H1 (cell line): ENCODE data around the gene HACL1. TPM values are rescaled to one million over a fixed set of nuclear protein-coding genes. Genes with fewer than 3 reads are reported as not detected.

Source experiments
- CTCF ChIA-PET: fragments of 300-600 bp; sonication (Branson Sonifier 250); formaldehyde crosslinking; loops from one replicate; lab custom pipeline; 2021; ENCODE audit not compliant: partially characterized antibody; lab: Charles Lee
- POLR2A ChIA-PET: fragments of 300-600 bp; sonication (Branson Sonifier 250); formaldehyde crosslinking; loops from one replicate; lab custom pipeline; 2021; ENCODE audit warnings: inconsistent platforms; ENCODE audit not compliant: partially characterized antibody; lab: Charles Lee
- DNase-seq, 2 experiments: peaks; one replicate each; pipeline versions ENCODE4 v3.0.0 to v3.0.0-alpha.2; 2010 to 2022; ENCODE audit warnings: low spot score in 2 of 2, low read depth in 1 of 2, mixed read lengths in 1 of 2
- FAIRE-seq: peaks from 2 replicates; lab custom pipeline; 2011; peaks lifted over from hg19 to GRCh38; lab: Jason Lieb, UNC
- H2AFZ ChIP-seq: 2 replicates; pipeline ENCODE4 v1.8.1; 2012; ENCODE audit warnings: low read length, inconsistent platforms
- H2AK5ac ChIP-seq: 2 replicates; pipeline ENCODE4 v1.6.1; 2013; ENCODE audit warnings: low read depth, low read length
- H2BK120ac ChIP-seq: replicated peaks from 2 replicates; pipeline ENCODE3; 2013; ENCODE audit warnings: low read depth, low read length, inconsistent platforms
- H2BK12ac ChIP-seq: 2 replicates; pipeline ENCODE4 v1.6.1; 2013; ENCODE audit warnings: low read depth, low read length
- H2BK15ac ChIP-seq: 2 replicates; pipeline ENCODE4 v1.6.1; 2013; ENCODE audit warnings: low read length
- H2BK20ac ChIP-seq: 2 replicates; pipeline ENCODE4 v1.6.1; 2013; ENCODE audit warnings: low read length
- H2BK5ac ChIP-seq: 2 replicates; pipeline ENCODE4 v1.6.1; 2013; ENCODE audit warnings: low read depth, low read length
- H3K14ac ChIP-seq: 2 replicates; pipeline ENCODE4 v1.6.1; 2013; ENCODE audit warnings: inconsistent platforms; ENCODE audit not compliant: insufficient read length
- H3K18ac ChIP-seq: 2 replicates; pipeline ENCODE4 v1.6.1; 2013; ENCODE audit warnings: low read length; ENCODE audit errors: extremely low read depth
- H3K23ac ChIP-seq: 2 replicates; pipeline ENCODE4 v1.6.1; 2013; ENCODE audit warnings: inconsistent platforms; ENCODE audit not compliant: insufficient read length
- H3K23me2 ChIP-seq: 2 replicates; pipeline ENCODE4 v1.6.1; 2013; ENCODE audit warnings: low read depth, low read length
- H3K27ac ChIP-seq: 2 replicates; pipeline ENCODE4 v1.6.1; 2011; ENCODE audit warnings: low read depth, low read length, inconsistent platforms
- H3K27me3 ChIP-seq, 4 experiments: replicated peaks in 1 of 4; 1 replicate in 1 of 4; 2 replicates in 3 of 4; pipeline versions ENCODE4 v1.6.1 to v1.8.1; 2011 to 2013; ENCODE audit warnings: low read length in 3 of 4, mild to moderate bottlenecking in 3 of 4, inconsistent platforms in 2 of 4, mixed read lengths in 2 of 4, moderate library complexity in 1 of 4; ENCODE audit not compliant: control insufficient read depth in 3 of 4, insufficient read depth in 3 of 4; ENCODE audit errors: extremely low read depth in 1 of 4
- H3K36me3 ChIP-seq, 4 experiments: 2 replicates each; pipeline versions ENCODE4 v1.6.1 to v1.8.1; 2011 to 2013; ENCODE audit warnings: mild to moderate bottlenecking in 4 of 4, low read length in 3 of 4, moderate library complexity in 2 of 4, control low read depth in 1 of 4, inconsistent platforms in 1 of 4; ENCODE audit not compliant: insufficient read depth in 4 of 4, control insufficient read depth in 2 of 4
- H3K4ac ChIP-seq: replicated peaks from 2 replicates; pipeline ENCODE3; 2013; ENCODE audit warnings: low read length, low read depth, mixed read lengths, inconsistent platforms; ENCODE audit not compliant: insufficient read length
- H3K4me1 ChIP-seq, 4 experiments: replicated peaks in 1 of 4; 1 replicate in 1 of 4; 2 replicates in 3 of 4; pipeline versions ENCODE4 v1.6.1 to v1.8.1; 2011 to 2013; ENCODE audit warnings: low read length in 3 of 4, inconsistent platforms in 2 of 4, mixed read lengths in 1 of 4; ENCODE audit not compliant: insufficient read depth in 4 of 4, control insufficient read depth in 3 of 4
- H3K4me2 ChIP-seq, 2 experiments: 2 replicates each; pipeline versions ENCODE4 v1.6.1 to v1.8.1; 2011 to 2013; ENCODE audit warnings: low read depth in 2 of 2, low read length in 2 of 2, control low read depth in 1 of 2, inconsistent platforms in 1 of 2, mild to moderate bottlenecking in 1 of 2; ENCODE audit not compliant: insufficient read depth in 1 of 2
- H3K4me3 ChIP-seq, 4 experiments: fragments of 200-600, 300-600 bp in 1 of 4; sonication (generic), shearing (Covaris generic), sonication (Bioruptor Twin) in 1 of 4; 2 replicates each; pipeline versions ENCODE4 v1.5.1 to v1.8.1; 2011 to 2016; ENCODE audit warnings: low read length in 4 of 4, low read depth in 3 of 4, control low read depth in 2 of 4, inconsistent platforms in 2 of 4, mild to moderate bottlenecking in 2 of 4, mixed read lengths in 1 of 4, moderate library complexity in 1 of 4; ENCODE audit not compliant: insufficient read depth in 2 of 4; ENCODE audit errors: extremely low read depth in 1 of 4
- H3K56ac ChIP-seq: replicated peaks from 2 replicates; pipeline ENCODE3; 2013; ENCODE audit warnings: low read depth, mild to moderate bottlenecking, mixed read lengths, low read length, inconsistent platforms; ENCODE audit not compliant: insufficient read length
- H3K79me1 ChIP-seq: 2 replicates; pipeline ENCODE4 v1.6.1; 2013; ENCODE audit warnings: low read depth, low read length, control low read depth
- H3K79me2 ChIP-seq, 2 experiments: 2 replicates each; pipeline versions ENCODE4 v1.6.1 to v1.8.1; 2012 to 2013; ENCODE audit warnings: low read length in 2 of 2, mild to moderate bottlenecking in 2 of 2, inconsistent platforms in 1 of 2; ENCODE audit not compliant: insufficient read depth in 2 of 2, control insufficient read depth in 1 of 2
- H3K9ac ChIP-seq, 4 experiments: replicated peaks in 1 of 4; 1 replicate in 1 of 4; 2 replicates in 3 of 4; pipeline versions ENCODE4 v1.6.1 to v1.8.1; 2011 to 2013; ENCODE audit warnings: low read depth in 3 of 4, low read length in 3 of 4, control low read depth in 2 of 4, mild to moderate bottlenecking in 2 of 4, moderate library complexity in 2 of 4, inconsistent platforms in 1 of 4; ENCODE audit errors: extremely low read depth in 1 of 4
- H3K9me3 ChIP-seq, 2 experiments: 2 replicates each; pipeline versions ENCODE4 v1.6.1 to v1.8.1; 2012 to 2013; ENCODE audit warnings: mild to moderate bottlenecking in 2 of 2, moderate library complexity in 2 of 2, control low read depth in 1 of 2, inconsistent platforms in 1 of 2, low read depth in 1 of 2, low read length in 1 of 2, mixed read lengths in 1 of 2; ENCODE audit not compliant: insufficient read depth in 2 of 2
- H4K20me1 ChIP-seq, 2 experiments: replicated peaks in 1 of 2; 2 replicates each; pipeline versions ENCODE3 to v1.8.1; 2011 to 2013; ENCODE audit warnings: inconsistent platforms in 2 of 2, low read length in 2 of 2, mild to moderate bottlenecking in 1 of 2; ENCODE audit not compliant: insufficient read depth in 2 of 2, control insufficient read depth in 1 of 2
- H4K5ac ChIP-seq: 2 replicates; pipeline ENCODE4 v1.6.1; 2013; ENCODE audit warnings: low read length, low read depth, mixed read lengths, inconsistent platforms; ENCODE audit not compliant: insufficient read length
- H4K8ac ChIP-seq: 2 replicates; pipeline ENCODE4 v1.8.0; 2013; ENCODE audit warnings: mild to moderate bottlenecking, moderate library complexity, low read length, inconsistent platforms; ENCODE audit not compliant: insufficient read depth; ENCODE audit errors: extremely low read depth
- H4K91ac ChIP-seq: replicated peaks from 2 replicates; pipeline ENCODE3; 2013; ENCODE audit warnings: low read length, mixed read lengths, inconsistent platforms; ENCODE audit not compliant: insufficient read length
- JUN ChIP-seq: IDR thresholded peaks from 2 replicates; pipeline ENCODE4 v1.6.1; 2011; ENCODE audit warnings: low read depth, mild to moderate bottlenecking, improper control_type of control experiment, low read length
- SIN3A ChIP-seq, 2 experiments: IDR thresholded peaks in 1 of 2; conservative IDR thresholded peaks in 1 of 2; 2 replicates each; pipeline ENCODE4 v1.6.1; 2011 to 2012; ENCODE audit warnings: low read length in 2 of 2, improper control_type of control experiment in 1 of 2, low read depth in 1 of 2, mild to moderate bottlenecking in 1 of 2
- YY1 ChIP-seq: IDR thresholded peaks from 2 replicates; pipeline ENCODE4 v1.6.1; 2011; ENCODE audit warnings: low read depth, mild to moderate bottlenecking, low read length
- ZNF274 ChIP-seq: IDR thresholded peaks from 2 replicates; pipeline ENCODE4 v1.7.0; 2012; ENCODE audit warnings: low read length, borderline replicate concordance; ENCODE audit errors: extremely low read depth
- polyA plus RNA-seq, 7 experiments: library from polyadenylated mRNA; depleted of rRNA in 3 of 7; stranded (reverse) in 5 of 7; unstranded in 2 of 7; fragments of >200 nt in 5 of 7; fragments of 200-250 nt in 2 of 7; gene quantifications; 1 replicate in 5 of 7; 2 replicates in 1 of 7; 4 replicates in 1 of 7; pipeline versions ENCODE4 v1.2.1 to v1.2.3, GENCODE V29; 2011 to 2013; ENCODE audit warnings: missing spikeins in 2 of 7, mixed read lengths in 2 of 7
- total RNA-seq: library from RNA; stranded (reverse); fragmentation: NEBNext Ultra II Directional; extraction: Animal tissue kit (Norgen Biotek cat#: 25700); gene quantifications from 2 replicates; pipeline ENCODE4 v1.2.1, GENCODE V29; 2021

HACL1 gene
- total and polyA plus RNA-seq, 2 of the 8 experiments (the other 6 are each of a cell fraction or from before 2014, with no cell fraction given) = 38.2 to 46.0 TPM

- Histone ChIP-seq H2BK5ac (no peak overlapping the region), H2BK120ac (no peak overlapping the region), H3K18ac (no peak overlapping the region), H3K23ac (no peak overlapping the region), H3K23me2 (no peaks in the 10 kb centered on the region; the same call in 1 of the 2 replicates), H3K4me1 (peaks cover 2 to 12% (median 8%) of the 10 kb centered on the region in 4 experiments; a peak in 6 of 7 replicates), H4K20me1 (no peaks in the 10 kb centered on the region), H3K79me2 (no peaks in the 10 kb centered on the region), H3K27ac (no peak overlapping the region), H2BK12ac (no peak overlapping the region), H3K27me3 (peaks cover 2 to 17% (median 9%) of the 10 kb centered on the region in 4 experiments), H2AFZ (no peak overlapping the region), H3K36me3 (no peaks in the 10 kb centered on the region), H3K4me2 (peak overlapping the region in 1 of 2 experiments; percentile 58; a peak in 1 of 4 replicates), H3K14ac (no peak overlapping the region), H3K9ac (no peak overlapping the region), H3K4me3 (no peak overlapping the region), H3K4ac (no peak overlapping the region), H3K56ac (no peak overlapping the region), H2BK15ac (no peak overlapping the region), H3K9me3 (no peaks in the 10 kb centered on the region), H2BK20ac (no peak overlapping the region), H4K8ac (no peak overlapping the region), H4K5ac (no peak overlapping the region), H3K79me1 (no peaks in the 10 kb centered on the region), H4K91ac (no peak overlapping the region), H2AK5ac (no peak overlapping the region)
- TF ChIP-seq YY1 (no peak), ZNF274 (no peak), SIN3A (conservative IDR thresholded peaks at IDR 0.05 in 1 of 2, IDR thresholded peaks at IDR 0.05 in 1 of 2; ENCODE audit: low read depth in 1 of 2, low read length in 2 of 2) (no peak), JUN (no peak)
- no peak for FAIRE-seq
- POLR2A ChIA-PET = no interaction called here
- DNase-seq = no peak
- CTCF ChIA-PET = interaction anchor here (0.5 to 3.2 kb wide), 6 partner anchors 9 to 365 kb away, joined by 3 to 10 read pairs (median 5); no protein-coding TSS in a partner anchor
These were observed 79.4 kb downstream of the HACL1 start for GRCh38 chr3:15522016-15522415.
